Fibroblast of skin of left biceps (primary cell): ENCODE measurements around the gene CHIT1.
"Not testable (repeated sequence)": the region's sequence is repeated elsewhere in the genome, so short reads cannot be mapped to it uniquely, and the experiment has no call there.

Experiments
- DNase-seq, 2 experiments: peaks; one replicate each; pipeline ENCODE4 v3.0.0-alpha.2; 2013; ENCODE audit warnings: low read depth in 2 of 2

Gene CHIT1

DNA sequence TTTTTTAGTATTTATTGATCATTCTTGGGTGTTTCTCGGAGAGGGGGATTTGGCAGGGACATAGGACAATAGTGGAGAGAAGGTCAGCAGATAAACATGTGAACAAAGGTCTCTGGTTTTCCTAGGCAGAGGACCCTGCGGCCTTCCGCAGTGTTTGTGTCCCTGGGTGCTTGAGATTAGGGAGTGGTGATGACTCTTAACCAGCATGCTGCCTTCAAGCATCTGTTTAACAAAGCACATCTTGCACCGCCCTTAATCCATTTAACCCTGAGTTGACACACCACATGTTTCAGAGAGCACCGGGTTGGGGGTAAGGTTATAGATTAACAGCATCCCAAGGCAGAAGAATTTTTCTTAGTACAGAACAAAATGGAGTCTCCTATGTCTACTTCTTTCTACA, 36.7 kb upstream of the CHIT1 start:
- DNase-seq = not testable (repeated sequence)

DNA sequence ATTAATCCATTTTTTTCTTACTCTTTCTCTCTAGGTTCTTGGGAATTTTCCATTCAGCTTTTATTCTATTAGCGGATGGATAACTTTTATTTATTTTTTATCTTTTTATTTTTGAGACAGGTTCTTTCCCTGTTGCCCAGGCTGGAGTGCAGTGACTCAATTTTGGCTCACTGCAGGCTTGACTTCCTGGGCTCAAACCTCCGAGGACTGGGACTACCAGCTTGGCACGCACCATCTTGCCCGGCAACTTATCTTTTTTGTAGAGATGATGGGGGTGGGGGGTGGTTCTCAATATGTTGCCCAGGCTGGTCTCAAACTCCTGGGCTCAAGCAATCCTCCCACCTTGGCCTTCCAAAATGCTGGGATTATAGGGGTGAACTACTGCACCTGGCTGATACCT, 36.1 kb upstream of the CHIT1 start:
- no peak for DNase-seq

DNA sequence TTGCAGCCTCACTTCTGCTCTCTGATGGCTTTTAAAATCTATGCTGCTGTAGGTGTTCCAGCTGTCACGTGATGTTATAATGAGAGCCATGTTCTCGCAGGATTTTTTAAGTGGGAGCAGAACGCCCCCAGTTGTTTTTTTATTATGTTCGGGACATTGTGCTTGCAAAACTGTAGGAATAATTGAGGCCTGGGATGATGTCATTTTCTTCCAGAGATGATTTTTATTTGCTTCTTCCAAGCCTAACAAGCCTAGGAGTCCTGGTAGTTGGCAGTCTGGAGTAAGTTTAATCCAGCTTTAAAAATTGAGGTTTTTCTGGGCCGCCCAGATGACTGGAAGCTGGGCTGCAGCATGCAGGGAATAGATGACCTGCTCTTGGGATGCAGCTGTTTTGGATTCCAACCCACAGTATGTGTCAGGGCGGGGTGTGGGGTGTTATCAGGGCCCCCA, 34.6 kb upstream of the CHIT1 start:
- no peak for DNase-seq

DNA sequence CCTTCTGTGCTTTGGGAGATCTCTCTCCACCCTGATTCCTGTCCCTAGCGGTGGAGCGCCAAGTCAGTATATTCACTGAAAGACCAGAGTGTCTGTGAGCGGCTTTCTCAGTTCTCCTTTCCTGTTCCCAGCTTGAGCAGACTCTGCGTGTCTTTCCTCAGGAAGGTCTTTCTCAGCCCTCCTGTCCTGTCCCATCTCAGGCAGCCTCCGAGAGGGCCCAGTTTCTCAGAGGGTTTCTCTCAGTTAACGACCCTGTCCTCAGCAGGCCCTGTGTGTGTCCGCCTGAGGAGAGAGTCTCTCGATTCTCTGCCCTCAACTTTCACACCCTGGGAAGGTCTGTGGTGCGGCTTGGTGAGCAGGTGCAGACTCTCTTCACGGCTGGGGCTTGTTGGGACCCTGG, 34.0 kb upstream of the CHIT1 start:
- DNase-seq = no peak

DNA sequence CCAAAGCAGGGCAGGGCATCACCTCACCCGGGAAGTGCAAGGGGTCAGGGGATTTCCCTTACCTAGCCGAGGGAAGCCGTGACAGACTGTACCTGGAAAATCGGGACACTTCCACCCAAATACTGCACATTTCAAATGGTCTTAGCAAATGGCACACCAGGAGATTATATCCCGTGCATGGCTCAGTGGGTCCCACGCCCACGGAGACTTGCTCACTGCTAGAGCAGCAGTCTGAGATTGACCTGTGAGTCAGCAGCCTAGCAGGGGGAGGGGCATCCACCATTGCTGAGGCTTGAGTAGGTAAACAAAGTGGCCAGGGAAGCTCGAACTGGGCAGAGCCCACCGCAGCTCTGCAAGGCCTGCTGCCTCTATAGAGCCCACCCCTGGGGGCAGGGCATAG, 27.2 kb upstream of the CHIT1 start:
- DNase-seq = not testable (repeated sequence)

DNA sequence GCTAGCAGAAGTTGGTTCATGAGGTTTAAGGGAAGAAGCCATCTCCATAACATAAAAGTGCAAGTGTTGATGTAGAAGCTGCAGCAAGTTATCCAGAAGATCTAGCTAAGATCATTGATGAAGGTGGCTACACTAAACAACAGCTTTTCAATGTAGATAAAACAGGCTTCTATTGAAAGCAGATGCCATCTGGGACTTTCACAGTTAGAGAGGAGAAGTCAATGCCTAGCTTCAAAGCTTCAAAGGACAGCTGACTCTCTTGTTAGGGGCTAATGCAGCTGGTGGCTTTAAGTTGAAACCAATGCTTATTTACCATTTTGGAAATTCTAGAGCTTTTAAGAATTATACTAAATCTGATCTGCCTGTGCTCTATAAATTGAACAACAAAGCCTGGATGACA, 25.3 kb upstream of the CHIT1 start:
- DNase-seq = not testable (repeated sequence)

DNA sequence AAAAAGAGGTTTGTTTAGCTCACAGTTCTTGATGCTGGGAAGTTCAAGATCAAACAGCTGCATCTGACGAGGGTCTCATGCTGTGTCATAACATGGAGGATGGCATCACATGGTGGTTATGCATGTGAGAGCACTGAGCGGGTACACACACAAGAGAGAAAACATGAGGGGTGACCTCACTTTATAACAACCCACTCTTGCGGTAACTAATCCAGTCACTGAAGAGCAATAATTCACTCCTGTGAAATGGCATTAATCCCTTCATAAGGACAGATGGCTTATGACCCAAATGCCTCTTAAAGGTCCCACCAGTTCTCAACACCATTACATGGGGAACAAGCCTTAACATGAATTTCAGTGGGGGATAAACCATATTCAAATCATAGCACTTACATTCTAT, 23.2 kb upstream of the CHIT1 start:
- DNase-seq = no peak

DNA sequence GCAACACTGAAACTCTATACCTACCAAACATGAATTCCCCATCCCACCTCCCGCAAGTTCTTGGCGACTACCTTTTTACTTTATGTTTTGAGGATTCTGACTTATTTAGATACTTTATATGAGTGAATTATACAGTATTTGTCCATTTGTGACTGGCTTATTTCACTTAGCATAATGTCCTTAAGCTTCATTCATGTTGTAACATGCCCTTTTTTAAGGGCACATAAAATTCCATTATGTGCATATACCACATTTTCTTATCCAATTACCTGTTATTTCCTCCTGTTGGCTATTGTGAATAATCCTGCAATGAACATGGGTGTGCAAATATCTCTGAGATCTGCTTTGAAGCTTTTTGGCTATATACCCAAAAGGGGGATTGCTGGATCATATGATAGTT, 22.0 kb upstream of the CHIT1 start:
- no peak for DNase-seq

DNA sequence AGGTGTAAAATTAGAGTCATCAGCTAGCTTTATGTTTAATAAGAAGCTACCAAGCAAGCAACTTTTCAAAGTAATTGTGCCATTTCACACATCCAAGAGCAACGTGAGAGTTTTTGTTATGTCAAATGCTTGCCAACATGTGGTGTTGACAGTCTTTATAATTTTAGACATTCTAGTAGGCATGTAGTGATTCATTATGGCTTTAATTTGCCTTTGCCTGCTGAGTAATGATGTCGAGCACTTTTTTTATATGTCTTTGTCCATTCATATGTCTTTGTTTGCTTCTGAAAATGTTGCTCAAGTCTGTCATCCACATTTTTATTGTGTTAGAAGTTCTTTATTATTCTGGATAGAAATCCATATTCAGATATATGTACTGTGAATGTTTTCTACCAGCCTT, 21.4 kb upstream of the CHIT1 start:
- no peak for DNase-seq

DNA sequence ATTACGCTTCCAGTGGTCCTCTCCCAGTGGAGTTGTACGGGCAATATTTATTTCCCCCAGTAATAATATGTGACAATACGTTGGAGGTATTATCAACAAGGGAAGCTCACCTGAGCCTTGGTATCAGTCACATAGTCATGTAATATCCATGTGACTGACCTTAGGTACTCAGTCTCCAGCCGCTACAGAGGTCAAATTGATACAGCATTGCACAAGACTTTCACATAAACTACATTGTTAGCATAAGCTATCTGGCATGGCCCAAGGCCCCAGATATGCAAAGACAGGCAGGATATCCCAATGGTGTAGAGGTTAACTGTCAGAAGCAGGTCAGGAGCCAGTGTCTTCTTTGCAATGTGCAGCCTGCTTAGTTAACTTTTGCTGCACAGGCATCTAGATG, 15.3 kb upstream of the CHIT1 start:
- no peak for DNase-seq

DNA sequence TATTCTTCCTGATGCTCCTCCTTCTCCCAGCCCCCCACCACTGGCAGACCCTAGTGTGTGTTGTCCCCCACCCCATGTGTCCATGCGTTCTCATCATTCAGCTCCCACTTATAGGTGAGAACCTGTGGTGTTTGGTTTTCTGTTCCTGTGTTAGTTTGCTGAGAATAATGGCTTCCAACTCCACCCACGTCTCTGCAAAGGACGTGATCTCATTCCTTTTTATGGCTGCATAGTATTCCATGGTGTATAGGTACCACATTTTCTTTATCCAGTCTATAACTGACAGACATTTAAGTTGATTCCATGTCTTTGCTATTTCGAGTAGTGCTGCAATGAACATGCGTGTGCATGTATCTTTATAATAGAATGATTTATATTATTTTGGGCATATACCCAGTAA, 12.2 kb upstream of the CHIT1 start:
- not testable (repeated sequence) for DNase-seq

DNA sequence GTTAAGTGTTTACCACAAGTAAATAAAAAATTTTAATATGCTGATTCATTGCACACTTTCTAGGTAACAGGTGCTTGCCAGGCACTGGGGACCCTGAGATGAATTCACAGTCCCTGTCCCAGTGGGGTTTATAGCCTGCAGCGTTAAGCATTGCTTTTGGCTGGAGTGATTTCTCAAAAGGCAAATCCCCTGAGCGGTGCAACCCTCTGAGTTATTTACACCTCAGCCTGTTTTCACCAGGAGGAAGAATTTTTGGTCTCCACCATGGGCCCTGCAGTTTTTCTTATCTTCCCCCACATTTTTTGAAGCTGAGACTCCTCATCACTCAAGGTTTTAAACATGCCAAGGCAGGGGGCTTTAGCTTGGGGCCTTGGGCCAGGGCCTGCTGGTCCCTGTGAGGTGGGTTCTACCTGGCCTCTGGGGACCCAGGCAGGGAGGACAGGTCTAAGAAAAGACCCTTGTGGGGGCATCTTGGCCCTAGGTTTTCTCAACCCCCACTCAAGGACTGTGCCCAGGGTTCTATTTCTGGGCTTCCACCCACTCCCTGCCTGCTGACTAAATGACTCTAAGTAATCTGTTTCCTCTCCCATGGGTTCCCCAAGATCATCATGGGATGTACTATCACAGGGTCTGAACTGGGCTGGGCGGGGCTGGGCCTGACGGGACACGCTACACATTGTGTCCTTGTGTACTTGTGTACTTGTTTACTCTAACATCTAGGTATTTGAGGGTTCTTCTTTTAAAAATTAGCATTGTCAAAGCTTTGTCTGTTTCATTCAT, 10.2 kb upstream of the CHIT1 start:
- no peak for DNase-seq

DNA sequence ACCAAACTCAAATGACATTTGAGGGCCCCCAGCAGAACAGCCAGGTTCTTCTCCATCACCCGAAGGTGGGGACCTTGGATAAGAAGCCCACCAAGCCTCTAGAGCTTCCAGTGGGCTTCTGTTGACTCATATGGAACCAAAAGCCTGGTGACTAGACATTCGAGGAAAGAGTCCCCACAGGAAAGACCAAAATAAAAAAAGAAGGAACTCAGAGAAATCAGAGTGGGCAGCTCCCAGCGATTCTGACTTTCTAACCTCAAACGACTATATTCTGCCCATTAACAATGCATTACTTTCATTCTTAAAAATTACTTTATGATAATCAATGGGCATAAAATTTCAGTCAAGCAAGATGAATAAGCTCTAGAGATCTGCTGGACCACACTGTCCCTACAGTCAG, 9.6 kb upstream of the CHIT1 start:
- DNase-seq = no peak

DNA sequence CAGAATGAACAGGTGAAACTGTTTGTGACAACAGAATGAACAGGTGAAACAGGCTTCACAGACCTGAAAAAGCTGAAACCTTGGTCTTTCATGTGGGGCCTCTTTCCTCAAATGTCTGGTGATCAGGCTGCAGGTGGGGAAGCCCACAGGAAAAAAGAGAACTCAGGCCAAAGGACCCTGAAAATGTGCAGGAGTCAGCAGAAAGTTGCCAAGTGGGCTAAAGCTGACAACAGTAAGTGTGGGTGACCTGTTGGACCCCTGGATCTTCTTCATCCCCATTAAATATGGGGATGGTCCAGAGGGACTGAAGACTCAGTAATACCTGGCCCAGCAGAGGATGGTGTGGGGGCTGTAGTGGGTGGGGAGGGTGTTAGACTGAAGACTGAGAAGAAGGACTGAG, 9.1 kb upstream of the CHIT1 start:
- no peak for DNase-seq

DNA sequence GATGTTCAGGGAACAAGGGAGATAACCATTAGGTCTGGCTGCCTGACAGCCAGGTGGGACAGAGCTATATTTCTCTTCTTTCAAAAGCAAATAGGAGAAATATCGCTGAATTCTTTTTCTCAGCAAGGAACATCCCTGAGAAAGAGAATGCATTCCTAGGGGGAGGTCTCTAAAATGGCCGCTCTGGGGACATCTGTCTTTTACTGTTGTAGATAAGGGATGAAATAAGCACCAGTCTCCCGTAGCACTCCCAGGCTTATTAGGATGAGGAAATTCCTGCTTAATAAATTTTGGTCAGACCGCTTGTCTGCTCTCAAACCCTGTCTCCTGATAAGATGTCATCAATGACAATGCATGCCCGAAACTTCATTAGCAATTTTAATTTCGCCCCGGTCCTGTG, 5.4 kb upstream of the CHIT1 start:
- DNase-seq = not testable (repeated sequence)

DNA sequence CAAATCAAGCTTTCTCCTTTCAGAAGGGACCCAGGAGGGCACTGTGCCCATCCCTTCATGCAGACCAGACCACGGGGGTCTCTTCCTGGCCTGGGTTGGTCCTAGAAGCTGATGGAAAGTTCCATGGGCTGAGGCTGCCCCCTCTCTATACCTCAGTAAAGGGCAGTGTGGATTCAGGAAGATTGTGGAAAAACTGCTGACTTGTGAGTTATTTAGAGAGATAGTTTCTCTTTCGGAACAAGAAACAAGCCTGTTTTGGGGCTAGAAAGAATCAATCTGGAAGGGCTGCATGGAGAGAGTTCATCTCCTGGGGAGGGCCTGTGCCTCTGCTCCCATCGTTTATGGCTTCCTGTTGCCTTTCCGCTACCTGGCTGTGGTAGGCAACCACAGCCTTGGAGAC, 803 bp downstream of the CHIT1 start:
- no peak for DNase-seq

DNA sequence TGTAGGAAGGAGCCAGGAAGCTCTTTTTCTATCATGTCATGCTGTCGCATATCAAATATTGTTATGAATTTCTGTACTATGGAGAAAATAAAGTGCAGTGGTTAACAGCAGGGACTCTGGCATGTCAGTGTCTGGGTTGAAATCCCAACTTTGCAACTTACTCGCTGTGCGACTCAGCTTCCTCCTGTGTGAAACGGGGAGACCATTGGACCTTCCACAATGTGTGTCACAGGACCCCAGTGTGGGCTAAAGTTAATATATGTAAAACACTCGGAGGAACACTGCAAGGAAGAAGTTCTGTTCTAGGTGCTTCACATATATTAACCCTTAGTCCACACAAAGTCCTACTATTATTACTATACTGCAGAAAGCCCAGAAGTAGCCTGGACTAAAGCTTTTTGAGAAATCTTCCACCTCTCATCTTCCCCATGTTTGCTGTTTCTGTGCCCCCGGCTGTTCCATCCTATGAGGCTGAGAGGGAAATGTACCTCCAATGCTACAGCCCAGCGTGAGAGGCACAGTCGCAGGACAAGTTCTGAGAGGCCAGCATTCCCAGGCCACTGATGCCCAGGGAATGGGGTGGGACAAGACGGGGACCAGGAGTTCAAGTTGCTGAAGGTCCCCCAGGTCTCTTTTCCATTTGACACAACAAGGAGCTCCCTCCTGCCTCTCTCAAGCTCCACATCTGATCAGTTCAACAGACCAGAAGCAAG, 1.9 kb downstream of the CHIT1 start:
- no peak for DNase-seq

DNA sequence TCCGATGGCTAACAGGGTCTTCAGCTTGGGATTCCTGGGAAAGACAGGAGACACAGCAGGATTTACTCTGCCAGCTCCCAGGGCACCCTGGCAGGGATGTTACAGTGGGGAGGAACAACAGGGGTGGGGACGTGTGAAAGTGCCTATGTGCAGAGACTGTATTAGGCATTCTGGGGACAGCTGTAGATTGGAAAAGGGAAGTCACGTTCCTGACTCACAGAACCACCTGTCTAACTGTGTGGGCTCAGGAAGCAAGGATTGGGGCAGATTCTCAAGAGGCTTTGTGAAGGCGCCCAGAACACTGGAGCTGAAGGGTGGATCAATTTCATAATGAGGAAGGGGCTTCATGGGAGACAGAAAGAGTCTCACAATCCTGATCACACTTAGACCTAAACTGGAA, 4.4 kb downstream of the CHIT1 start:
- no peak for DNase-seq

DNA sequence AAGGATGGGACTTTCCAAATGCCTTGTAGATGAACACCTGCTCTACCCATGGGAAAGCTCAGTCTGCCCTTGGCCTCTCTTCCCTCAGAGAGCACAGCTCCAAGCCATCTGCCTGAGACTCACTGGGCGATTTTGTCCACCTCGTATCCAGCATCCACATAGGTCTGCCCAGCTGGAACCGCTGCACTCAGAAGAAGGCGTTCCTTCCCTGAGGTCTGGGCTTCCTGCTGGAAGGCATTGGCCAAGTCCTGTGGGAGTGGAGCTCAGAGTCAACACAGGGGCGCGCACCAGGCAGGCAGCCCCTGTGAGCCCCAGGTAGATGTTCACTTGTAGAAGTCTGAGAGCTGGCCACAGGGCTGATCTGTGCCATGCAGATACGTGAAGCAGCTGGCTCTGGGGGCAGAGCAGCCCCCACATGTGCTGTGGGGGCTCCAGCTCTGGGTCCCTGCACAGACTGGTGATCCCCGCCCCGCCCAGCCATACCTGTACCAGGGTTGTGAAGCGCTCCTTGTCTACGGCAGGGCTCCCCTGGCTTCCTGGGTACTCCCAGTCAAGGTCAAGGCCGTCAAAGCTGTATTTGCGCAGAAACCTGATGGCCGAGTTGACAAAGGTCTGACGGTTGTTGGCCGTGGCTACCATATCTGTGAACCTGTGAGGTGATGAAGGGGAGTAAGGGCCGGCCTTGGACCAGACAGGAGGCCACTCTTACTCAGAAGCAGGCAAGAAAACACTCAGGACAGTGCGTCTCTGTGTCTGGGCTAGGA, 6.3 kb downstream of the CHIT1 start:
- DNase-seq = no peak

DNA sequence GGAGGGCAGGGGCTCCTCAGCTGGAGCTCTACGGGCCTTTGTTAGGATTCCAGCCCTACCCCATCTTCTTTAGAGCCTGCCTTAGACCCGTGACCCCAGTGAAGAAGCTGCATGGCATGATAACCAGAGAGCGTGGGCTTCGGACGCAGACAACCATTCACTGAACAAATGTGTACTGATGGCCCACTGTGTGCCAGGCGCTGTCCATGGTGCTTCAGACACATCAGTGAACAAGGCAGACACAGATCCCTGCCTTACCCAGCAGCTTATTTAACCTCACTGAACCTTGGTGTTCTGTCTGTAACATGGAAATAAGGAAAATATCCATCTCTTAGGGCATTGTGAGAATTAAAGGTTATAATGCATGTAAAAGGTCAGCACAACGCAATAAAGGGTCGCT, 9.5 kb downstream of the CHIT1 start:
- DNase-seq = no peak

DNA sequence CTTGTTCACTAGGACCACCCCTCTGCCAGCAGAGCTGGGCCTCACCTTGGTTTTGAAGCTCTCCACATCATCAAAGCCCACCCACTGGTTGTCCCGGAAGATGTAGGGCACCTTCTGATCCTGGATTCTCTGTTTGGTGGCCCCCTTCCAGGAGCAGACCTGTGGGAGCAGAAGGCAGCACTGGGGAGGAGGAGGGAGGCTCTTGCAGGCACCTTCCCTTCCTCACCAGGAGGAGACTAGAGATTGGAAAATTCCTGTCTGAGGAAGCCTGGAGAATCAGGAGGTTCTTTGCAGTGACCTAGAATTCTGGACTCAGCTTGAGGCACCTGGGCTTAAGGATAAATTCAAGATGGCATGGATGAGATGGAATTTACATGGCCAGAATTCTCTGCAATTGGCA, 10.3 kb downstream of the CHIT1 start:
- no peak for DNase-seq

DNA sequence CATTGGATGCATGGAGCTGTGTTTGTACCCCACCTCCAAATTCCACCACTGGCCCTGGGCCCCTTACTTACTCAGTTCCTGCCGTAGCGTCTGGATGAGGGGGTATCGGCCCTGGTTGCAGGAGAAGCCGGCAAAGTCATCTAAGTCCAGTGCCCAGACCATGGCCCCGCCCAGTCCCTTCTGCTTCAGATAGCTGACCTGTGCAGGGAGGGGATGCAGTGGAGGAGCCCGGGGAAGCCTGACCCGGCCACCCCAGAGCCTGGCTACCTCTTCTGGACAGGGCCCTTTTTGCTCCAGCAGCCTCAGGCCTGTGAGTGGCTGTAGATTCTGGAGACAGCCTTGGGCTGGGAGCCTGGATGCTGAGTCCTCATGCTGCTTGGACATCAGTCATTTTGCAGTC, 11.8 kb downstream of the CHIT1 start:
- DNase-seq = no peak

DNA sequence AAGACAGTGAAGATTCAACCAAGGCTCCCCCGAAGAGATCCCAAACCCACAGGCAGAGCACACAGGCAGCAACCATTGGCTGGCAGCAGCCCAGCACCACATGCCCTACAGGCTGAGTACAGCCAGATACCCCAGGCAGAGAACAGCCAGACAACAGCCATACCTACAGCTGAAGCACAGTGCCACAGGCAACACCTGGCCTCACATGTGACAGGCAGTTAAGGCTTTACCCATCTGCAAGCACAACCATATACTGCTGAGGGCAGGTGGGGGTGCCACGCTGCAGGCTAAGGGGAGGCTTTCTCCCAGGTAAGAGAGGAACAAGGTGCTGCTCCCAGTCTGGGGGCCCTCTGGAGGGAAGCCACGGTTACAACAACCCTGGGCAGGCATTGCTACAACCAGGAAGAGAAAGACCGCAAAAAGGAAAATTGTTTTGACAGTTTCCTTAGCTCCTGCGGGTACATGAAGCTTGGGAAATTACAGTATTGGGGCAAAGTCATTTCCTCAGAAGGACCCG, 12.3 kb downstream of the CHIT1 start:
- no peak for DNase-seq
